AG09319 (cell line): ENCODE data around the gene EP400.

Experiments used
- DNase-seq: peaks from one replicate; pipeline ENCODE4 v3.0.0-alpha.2; 2010; ENCODE audit warnings: low read depth; ENCODE audit errors: extremely low read depth
- CTCF ChIP-seq: IDR thresholded peaks from 2 replicates; pipeline ENCODE4 v1.5.1; 2011; ENCODE audit warnings: low read depth, mild to moderate bottlenecking, inconsistent platforms, low read length, moderate library complexity

Gene EP400

GRCh38 chr12:132081423-132081822 is 131.7 kb downstream of the EP400 start:
- no peak for TF ChIP-seq CTCF
- no peak for DNase-seq

- DNase-seq: no peak
- no peak for TF ChIP-seq CTCF
Observed at GRCh38 chr12:132083614-132083940, 133.8 kb downstream of the EP400 start.

DNA sequence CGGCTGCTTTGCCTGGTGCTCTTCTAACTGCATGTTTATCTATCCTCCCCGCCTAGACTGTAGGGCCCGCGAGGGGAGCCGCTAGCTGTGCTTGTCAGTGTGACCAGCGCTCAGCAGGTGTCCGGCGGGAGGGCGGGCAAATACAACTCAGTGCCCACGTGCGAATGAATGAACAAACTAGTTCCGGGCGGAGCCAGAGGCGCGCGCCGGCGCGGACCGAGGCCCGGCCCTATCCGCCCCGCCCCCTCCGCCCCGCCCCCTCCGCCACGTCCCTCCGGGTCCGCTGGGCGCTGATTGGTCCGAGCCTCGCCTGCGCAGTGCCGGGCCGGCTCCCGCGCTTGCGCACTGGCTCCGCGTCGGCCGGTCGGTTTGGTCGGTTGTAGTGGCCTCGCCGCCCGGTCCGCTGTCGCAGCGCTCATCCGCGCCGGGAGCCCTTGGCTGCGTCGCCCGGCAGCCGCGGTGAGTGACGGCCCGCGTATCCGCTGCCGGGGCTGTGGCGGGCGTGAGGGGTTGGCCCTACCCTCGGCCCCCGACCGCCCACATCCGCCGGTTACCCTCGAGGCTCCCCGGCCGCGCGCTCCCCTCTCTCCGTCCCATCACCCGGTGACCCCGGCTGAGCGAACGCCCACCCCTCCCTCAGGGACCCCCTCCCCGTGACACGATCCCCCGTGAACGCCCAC is 134.3 kb downstream of the EP400 start:
- no peak for TF ChIP-seq CTCF
- peak; percentile 63 for DNase-seq

DNA sequence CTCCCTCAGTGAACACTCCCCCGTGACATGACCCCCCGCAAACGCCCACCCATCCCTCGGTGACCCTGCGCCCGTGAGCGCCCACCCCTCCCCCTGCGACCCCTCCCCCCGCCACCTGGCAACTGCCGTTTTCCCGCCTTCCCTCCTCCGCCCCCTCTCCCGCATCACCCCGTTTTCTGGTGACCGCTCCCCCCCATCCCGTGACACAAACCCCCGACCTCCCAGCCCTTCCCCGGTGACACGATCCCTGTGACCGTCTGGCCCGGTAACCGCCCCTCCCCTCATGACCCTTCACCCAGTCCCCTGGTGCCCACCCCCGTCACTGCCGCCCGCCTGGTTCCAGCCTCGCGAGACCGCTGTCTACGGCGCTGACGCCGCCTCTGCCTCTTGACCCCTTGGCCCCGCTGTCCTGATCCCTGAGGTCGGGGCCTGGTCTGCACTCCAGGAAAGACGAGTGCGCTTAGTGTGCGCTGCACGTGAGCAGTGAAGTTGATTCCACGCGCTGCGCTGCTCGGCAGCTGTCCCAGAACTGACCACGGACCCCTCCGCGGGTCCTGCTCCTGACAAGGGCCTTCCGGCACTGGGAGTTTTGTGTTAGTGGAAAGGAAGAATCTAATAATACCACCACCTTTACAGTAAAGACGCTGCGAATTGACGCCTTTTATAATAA is 135.0 kb downstream of the EP400 start:
- DNase-seq: no peak
- TF ChIP-seq CTCF: no peak

GRCh38 chr12:132085291-132085635 is 135.5 kb downstream of the EP400 start:
- no peak for TF ChIP-seq CTCF

DNA sequence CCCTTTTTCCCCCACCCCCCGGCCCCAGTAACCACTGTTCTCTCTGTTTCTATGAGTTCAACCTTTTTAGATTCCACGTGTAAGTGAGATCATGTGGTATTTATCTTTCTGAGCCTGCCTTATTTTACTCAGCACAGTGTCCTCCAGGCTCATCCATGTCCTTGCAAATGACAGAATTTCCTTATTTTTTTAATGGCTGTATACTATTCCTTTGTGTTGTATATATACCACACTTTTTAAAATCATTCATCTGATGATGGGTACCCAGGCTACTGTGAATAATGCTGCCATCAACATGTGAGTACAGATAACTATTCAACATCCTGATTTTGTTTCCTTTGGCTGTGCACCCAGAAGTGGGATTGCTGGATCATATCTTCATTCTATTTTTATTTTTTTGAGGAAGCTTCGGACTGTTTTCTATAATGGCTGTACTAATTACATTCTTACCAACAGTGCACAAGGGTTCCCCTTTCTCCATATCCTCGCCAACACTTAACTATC is 139.7 kb downstream of the EP400 start:
- DNase-seq: no peak
- no peak for TF ChIP-seq CTCF

More at GRCh38 chr12:132085291-132085635, 135.5 kb downstream of the EP400 start:
- no peak for DNase-seq

DNA sequence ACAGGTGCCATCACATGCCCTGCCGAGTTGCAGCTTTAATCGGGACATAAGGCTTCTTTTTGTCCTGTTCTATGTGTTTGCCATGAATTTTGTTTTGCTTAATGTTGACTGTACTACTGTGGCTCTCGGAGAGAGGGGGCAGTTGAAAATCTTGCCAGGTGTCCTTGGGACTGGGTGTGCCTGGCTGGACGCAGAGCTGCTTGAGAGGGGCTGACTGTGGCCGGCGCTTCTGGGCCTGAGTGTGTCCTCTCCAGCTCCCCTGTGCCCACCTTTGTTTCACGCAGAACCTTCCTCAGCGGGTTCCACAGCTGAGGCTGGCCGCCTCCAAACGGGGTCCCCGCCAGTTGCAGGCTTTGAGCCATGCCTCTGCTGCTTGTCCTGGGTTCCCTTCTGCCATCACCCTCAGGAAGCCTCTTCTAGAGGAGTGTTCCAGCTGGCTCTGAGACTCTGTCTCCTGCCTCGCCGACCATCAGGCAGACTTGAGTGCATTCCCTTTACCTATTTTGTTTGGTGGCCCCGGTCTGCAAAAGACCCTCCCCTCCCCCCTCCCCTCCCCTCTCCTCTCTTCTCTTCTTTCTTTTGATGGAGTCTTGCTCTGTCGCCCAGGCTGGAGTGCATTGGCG is 144.6 kb downstream of the EP400 start:
- DNase-seq: no peak

More for the DNA sequence above, 144.6 kb downstream of the EP400 start:
- no peak for TF ChIP-seq CTCF
